Gastrocnemius medialis (tissue), 4 donors: ENCODE data around the gene PLD1. TPM values are rescaled to one million over a fixed set of nuclear protein-coding genes. Genes with fewer than 3 reads are reported as not detected.

Source experiments
- ATAC-seq, 2 donors: fragments of 150-250 bp; one replicate each; pipeline ENCODE4 v1.9.1; 2016
- DNase-seq, 2 donors: peaks; one replicate each; pipeline ENCODE4 v3.0.0-alpha.2; 2019
- H3K27ac ChIP-seq, 4 donors: fragments of 200-600 bp; sonication (generic); 1 replicate in 1 of 4; 2 replicates in 3 of 4; pipeline ENCODE4 v1.5.1; 2016 to 2018; ENCODE audit warnings: mild to moderate bottlenecking in 2 of 4, moderate library complexity in 1 of 4
- H3K27me3 ChIP-seq, 3 donors: fragments of 200-600 bp; sonication (generic) in 2 of 3; 1 replicate in 1 of 3; 2 replicates in 2 of 3; pipeline versions ENCODE4 v1.5.1 to v1.6.0; 2016 to 2019; ENCODE audit warnings: mild to moderate bottlenecking in 1 of 3, moderate library complexity in 1 of 3
- H3K36me3 ChIP-seq, 2 donors: fragments of 200-600 bp; sonication (generic) in 1 of 2; one replicate each; pipeline ENCODE4 v1.5.1; 2017 to 2018
- H3K4me1 ChIP-seq, 2 donors: fragments of 200-600 bp; sonication (generic) in 1 of 2; one replicate each; pipeline ENCODE4 v1.5.1; 2016 to 2017; ENCODE audit warnings: mild to moderate bottlenecking in 2 of 2
- H3K4me3 ChIP-seq, 4 donors: fragments of 200-600 bp; sonication (generic) in 3 of 4; 1 replicate in 1 of 4; 2 replicates in 3 of 4; pipeline ENCODE4 v1.5.1; 2016 to 2019; ENCODE audit warnings: mild to moderate bottlenecking in 2 of 4
- H3K9me3 ChIP-seq, 3 donors: fragments of 200-600 bp; sonication (generic) in 2 of 3; 1 replicate in 1 of 3; 2 replicates in 2 of 3; pipeline ENCODE4 v1.5.1; 2016 to 2019
- CTCF ChIP-seq, 5 experiments: fragments of 450-650 bp in 3 of 5; fragments of 200-600 bp in 2 of 5; sonication (generic) in 2 of 5; IDR thresholded peaks in 4 of 5; conservative IDR thresholded peaks in 1 of 5; 1 replicate in 4 of 5; 2 replicates in 1 of 5; pipeline ENCODE4 v1.5.1; 2016 to 2019; ENCODE audit warnings: antibody characterized with exemption in 5 of 5, mild to moderate bottlenecking in 3 of 5, moderate library complexity in 3 of 5
- POLR2A ChIP-seq, 2 donors: fragments of 450-650 bp; IDR thresholded peaks; one replicate each; pipeline ENCODE4 v1.6.1; 2017; ENCODE audit warnings: antibody characterized with exemption in 2 of 2, mild to moderate bottlenecking in 2 of 2, moderate library complexity in 2 of 2
- in situ Hi-C, 4 donors: fragments of 200-750 bp; cut with MboI; loops; one replicate each; pipeline versions ENCODE4 v1.15.0 to v1.8.0; 2017; ENCODE audit warnings: low sequenced_read_pairs in 4 of 4
- intact Hi-C: fragments of 100-400 bp; cut with DNase I; formaldehyde crosslinking; loops from one replicate; pipeline ENCODE4 v1.15.1; 2023; ENCODE audit warnings: low total_unique reads
- total RNA-seq, 4 donors: library from RNA; depleted of rRNA; stranded (reverse); fragments of >200 nt; gene quantifications; one replicate each; pipeline versions ENCODE4 v1.1.0 to v1.2.3, GENCODE V29; 2016

Gene PLD1
- total RNA-seq, 4 donors from 2014 or later = 1.9 to 5.6 (median 4.6) TPM

GRCh38 chr3:171602072-171602471 is 208.2 kb downstream of the PLD1 start:
- in situ Hi-C loops = no loop called here
- no peaks in the 10 kb centered on the region for H3K36me3 ChIP-seq
- DNase-seq = no peak

GRCh38 chr3:171600030-171600429 is 210.3 kb downstream of the PLD1 start:
- no peak for DNase-seq
- intact Hi-C loops = no loop called here

More at GRCh38 chr3:171602072-171602471, 208.2 kb downstream of the PLD1 start:
- no peak overlapping the region for H3K27ac ChIP-seq
- no peaks in the 10 kb centered on the region for H3K9me3 ChIP-seq
- H3K4me3 ChIP-seq = no peak overlapping the region
- TF ChIP-seq POLR2A (IDR thresholded peaks at IDR 0.05) (no peak), CTCF (IDR thresholded peaks at IDR 0.05 in 4 of 5, conservative IDR thresholded peaks at IDR 0.05 in 1 of 5) (no peak)
- H3K4me1 ChIP-seq = no peaks in the 10 kb centered on the region
- intact Hi-C loops = no loop called here
- H3K27me3 ChIP-seq = no peaks in the 10 kb centered on the region
- ATAC-seq = no peak

GRCh38 chr3:171598990-171599389 is 211.3 kb downstream of the PLD1 start:
- Histone ChIP-seq H3K4me3 (no peak overlapping the region), H3K9me3 (no peaks in the 10 kb centered on the region), H3K4me1 (no peaks in the 10 kb centered on the region), H3K36me3 (no peaks in the 10 kb centered on the region), H3K27ac (no peak overlapping the region), H3K27me3 (no peaks in the 10 kb centered on the region)
- ATAC-seq = no peak
- TF ChIP-seq POLR2A (IDR thresholded peaks at IDR 0.05) = no peak
- no peak for TF ChIP-seq CTCF (IDR thresholded peaks at IDR 0.05 in 4 of 5, conservative IDR thresholded peaks at IDR 0.05 in 1 of 5)
- in situ Hi-C loops = no loop called here
- intact Hi-C loops = no loop called here
- no peak for DNase-seq

More at GRCh38 chr3:171600030-171600429, 210.3 kb downstream of the PLD1 start:
- TF ChIP-seq CTCF (IDR thresholded peaks at IDR 0.05 in 4 of 5, conservative IDR thresholded peaks at IDR 0.05 in 1 of 5) (no peak), POLR2A (IDR thresholded peaks at IDR 0.05) (no peak)
- Histone ChIP-seq H3K27me3 (no peaks in the 10 kb centered on the region), H3K9me3 (no peaks in the 10 kb centered on the region), H3K4me3 (no peak overlapping the region), H3K36me3 (no peaks in the 10 kb centered on the region), H3K27ac (no peak overlapping the region), H3K4me1 (no peaks in the 10 kb centered on the region)
- ATAC-seq = no peak
- in situ Hi-C loops = no loop called here

GRCh38 chr3:171592786-171593185 is 217.5 kb downstream of the PLD1 start:
- in situ Hi-C loops = no loop called here
- ATAC-seq (no peak), DNase-seq (no peak)
- Histone ChIP-seq H3K27ac (no peak overlapping the region), H3K36me3 (no peaks in the 10 kb centered on the region), H3K27me3 (no peaks in the 10 kb centered on the region), H3K9me3 (no peaks in the 10 kb centered on the region), H3K4me3 (no peak overlapping the region), H3K4me1 (no peaks in the 10 kb centered on the region)
- intact Hi-C loops = no loop called here
- TF ChIP-seq POLR2A (IDR thresholded peaks at IDR 0.05) = no peak
- no peak for TF ChIP-seq CTCF (IDR thresholded peaks at IDR 0.05 in 4 of 5, conservative IDR thresholded peaks at IDR 0.05 in 1 of 5)

- intact Hi-C loops (no loop called here), in situ Hi-C loops (no loop called here)
- Histone ChIP-seq H3K27me3 (no peaks in the 10 kb centered on the region), H3K9me3 (no peaks in the 10 kb centered on the region), H3K4me1 (no peaks in the 10 kb centered on the region), H3K4me3 (no peak overlapping the region), H3K27ac (no peak overlapping the region), H3K36me3 (no peaks in the 10 kb centered on the region)
- DNase-seq = no peak
- no peak for TF ChIP-seq CTCF (IDR thresholded peaks at IDR 0.05 in 4 of 5, conservative IDR thresholded peaks at IDR 0.05 in 1 of 5)
- TF ChIP-seq POLR2A (IDR thresholded peaks at IDR 0.05) = no peak
- ATAC-seq = no peak
These were observed 219.2 kb downstream of the PLD1 start for GRCh38 chr3:171591070-171591469.
